ENCODE data around the gene PCDHA3.
"Not testable (repeated sequence)": the region's sequence is repeated elsewhere in the genome, so short reads cannot be mapped to it uniquely, and the experiment has no call there.

Gene PCDHA3

GRCh38 chr5:140821375-140822280 lies 20.8 kb downstream of the PCDHA3 start, which contains the start of gene PCDHA5:
PCDHA5 (plus strand) TSS chr5:140821613.
- DNase-seq: no peak

DNA sequence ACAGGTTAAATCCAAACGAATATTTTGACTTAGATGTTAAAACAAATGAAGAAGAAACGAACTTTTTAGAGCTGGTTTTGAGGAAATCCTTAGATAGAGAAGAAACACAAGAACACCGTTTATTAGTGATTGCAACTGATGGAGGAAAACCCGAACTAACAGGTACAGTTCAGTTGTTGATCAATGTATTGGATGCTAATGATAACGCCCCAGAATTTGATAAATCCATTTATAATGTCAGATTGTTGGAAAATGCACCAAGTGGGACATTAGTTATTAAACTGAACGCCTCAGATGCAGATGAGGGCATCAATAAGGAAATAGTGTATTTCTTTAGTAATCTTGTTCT lies 21.4 kb downstream of the PCDHA3 start:
- no peak for DNase-seq

DNA sequence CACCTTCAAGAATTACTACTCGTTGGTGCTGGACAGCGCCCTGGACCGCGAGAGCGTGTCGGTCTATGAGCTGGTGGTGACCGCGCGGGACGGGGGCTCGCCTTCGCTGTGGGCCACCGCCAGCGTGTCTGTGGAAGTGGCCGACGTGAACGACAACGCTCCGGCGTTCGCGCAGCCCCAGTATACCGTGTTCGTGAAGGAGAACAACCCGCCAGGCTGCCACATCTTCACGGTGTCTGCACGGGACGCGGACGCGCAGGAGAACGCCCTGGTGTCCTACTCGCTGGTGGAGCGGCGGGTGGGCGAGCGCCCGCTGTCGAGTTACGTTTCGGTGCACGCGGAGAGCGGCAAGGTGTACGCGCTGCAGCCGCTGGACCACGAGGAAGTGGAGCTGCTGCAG lies 22.1 kb downstream of the PCDHA3 start:
- DNase-seq: not testable (repeated sequence)

DNA sequence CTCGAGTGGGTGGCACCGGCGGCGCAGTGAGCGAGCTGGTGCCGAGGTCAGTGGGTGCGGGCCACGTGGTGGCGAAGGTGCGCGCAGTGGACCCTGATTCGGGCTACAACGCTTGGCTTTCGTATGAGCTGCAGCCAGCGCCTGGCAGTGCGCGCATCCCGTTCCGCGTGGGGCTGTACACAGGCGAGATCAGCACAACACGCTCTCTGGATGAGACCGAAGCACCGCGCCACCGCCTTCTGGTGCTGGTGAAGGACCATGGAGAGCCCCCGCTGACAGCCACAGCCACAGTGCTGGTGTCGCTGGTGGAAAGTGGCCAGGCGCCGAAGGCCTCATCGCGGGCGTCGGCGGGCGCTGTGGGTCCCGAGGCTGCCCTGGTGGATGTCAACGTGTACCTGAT lies 22.6 kb downstream of the PCDHA3 start:
- DNase-seq: no peak

DNA sequence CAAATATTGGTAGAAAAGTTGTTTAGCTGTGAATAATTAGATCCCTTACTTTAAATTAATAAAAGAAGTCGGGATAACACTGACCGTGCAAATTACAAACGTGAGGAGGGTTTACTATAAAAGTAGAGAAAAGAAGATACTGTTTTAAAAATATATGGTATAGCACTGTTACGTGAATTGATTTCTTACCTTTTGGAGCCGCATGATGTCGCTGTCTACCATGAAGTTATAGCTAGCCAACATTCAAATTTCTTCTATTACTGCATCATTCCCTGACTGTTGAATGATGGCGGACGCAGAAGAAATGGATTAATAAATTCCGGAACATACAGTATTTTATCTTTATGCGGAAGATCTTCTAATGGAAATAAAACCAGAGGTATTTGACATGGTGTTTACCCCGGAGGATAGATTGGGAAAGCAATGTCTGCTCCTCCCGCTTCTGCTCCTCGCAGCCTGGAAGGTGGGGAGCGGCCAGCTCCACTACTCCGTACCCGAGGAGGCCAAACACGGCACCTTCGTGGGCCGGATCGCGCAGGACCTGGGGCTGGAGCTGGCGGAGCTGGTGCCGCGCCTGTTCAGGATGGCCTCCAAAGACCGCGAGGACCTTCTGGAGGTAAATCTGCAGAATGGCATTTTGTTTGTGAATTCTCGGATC lies 27.0 kb downstream of the PCDHA3 start, which contains the start of gene PCDHA6:
TSS of gene PCDHA6 (plus strand) at position 257 of the 658 bp plus-strand sequence. CDS start at position 389, 132 bp downstream.
- no peak for DNase-seq

DNA sequence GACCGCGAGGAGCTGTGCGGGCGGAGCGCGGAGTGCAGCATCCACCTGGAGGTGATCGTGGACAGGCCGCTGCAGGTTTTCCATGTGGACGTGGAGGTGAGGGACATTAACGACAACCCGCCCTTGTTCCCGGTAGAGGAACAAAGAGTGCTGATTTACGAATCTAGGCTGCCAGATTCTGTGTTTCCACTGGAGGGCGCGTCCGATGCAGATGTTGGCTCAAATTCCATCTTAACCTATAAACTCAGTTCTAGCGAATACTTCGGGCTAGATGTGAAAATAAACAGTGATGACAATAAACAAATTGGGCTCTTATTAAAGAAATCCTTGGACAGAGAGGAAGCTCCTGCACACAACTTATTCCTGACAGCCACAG lies 27.5 kb downstream of the PCDHA3 start:
- no peak for DNase-seq

DNA sequence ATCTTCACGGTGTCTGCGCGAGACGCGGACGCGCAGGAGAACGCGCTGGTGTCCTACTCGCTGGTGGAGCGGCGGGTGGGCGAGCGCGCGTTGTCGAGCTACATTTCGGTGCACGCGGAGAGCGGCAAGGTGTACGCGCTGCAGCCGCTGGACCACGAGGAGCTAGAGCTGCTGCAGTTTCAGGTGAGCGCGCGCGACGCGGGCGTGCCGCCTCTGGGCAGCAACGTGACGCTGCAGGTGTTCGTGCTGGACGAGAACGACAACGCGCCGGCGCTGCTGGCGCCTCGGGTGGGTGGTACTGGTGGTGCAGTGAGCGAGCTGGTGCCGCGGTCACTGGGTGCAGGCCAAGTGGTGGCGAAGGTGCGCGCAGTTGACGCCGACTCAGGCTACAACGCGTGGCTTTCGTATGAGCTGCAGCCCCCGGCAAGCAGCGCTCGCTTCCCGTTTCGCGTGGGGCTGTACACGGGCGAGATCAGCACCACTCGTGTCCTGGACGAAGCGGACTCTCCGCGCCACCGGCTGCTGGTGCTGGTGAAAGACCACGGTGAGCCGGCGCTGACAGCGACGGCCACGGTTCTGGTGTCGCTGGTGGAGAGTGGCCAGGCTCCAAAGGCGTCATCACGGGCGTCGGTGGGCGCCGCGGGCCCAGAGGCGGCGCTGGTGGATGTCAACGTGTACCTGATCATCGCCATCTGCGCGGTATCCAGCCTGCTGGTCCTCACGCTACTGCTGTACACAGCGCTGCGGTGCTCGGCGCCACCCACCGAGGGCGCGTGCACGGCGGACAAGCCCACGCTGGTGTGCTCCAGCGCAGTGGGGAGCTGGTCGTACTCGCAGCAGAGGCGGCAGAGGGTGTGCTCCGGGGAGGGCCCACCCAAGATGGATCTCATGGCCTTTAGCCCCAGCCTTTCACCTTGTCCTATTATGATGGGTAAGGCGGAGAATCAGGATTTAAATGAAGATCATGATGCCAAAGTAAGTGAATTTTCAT lies 28.9 kb downstream of the PCDHA3 start:
- DNase-seq: not testable (repeated sequence)

GRCh38 chr5:140833993-140834392 lies 33.1 kb downstream of the PCDHA3 start, which contains the start of gene PCDHA7:
PCDHA7 (plus strand) TSS chr5:140834269; CDS start chr5:140834384, 115 bp downstream.
- no peak for DNase-seq

DNA sequence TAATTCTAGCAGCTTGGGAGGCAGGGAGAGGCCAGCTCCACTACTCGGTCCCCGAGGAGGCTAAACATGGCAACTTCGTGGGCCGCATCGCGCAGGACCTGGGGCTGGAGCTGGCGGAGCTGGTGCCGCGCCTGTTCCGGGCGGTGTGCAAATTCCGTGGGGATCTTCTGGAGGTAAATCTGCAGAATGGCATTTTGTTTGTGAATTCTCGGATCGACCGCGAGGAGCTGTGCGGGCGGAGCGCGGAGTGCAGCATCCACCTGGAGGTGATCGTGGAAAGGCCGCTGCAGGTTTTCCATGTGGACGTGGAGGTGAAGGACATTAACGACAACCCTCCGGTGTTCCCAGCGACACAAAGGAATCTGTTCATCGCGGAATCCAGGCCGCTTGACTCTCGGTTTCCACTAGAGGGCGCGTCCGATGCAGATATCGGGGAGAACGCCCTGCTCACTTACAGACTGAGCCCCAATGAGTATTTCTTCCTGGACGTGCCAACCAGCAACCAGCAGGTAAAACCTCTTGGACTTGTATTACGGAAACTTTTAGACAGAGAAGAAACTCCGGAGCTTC lies 33.7 kb downstream of the PCDHA3 start:
- not testable (repeated sequence) for DNase-seq

DNA sequence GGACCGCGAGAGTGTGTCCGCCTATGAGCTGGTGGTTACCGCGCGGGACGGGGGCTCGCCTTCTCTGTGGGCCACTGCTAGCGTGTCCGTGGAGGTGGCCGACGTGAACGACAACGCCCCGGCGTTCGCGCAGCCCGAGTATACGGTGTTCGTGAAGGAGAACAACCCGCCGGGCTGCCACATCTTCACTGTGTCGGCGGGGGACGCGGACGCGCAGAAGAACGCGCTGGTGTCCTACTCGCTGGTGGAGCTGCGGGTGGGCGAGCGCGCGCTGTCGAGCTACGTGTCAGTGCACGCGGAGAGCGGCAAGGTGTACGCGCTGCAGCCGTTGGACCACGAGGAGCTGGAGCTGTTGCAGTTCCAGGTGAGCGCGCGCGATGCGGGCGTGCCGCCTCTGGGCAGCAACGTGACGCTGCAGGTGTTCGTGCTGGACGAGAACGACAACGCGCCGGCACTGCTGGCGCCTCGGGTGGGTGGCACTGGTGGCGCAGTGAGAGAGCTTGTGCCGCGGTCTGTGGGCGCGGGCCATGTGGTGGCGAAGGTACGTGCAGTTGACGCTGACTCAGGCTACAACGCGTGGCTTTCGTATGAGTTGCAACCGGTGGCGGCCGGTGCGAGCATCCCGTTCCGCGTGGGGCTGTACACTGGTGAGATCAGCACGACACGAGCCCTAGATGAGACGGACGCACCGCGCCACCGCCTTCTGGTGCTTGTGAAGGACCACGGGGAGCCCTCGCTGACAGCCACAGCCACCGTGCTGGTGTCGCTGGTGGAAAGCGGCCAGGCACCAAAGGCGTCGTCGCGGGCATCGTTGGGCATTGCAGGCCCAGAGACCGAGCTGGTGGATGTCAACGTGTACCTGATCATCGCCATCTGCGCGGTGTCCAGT lies 35.0 kb downstream of the PCDHA3 start:
- DNase-seq: no peak

DNA sequence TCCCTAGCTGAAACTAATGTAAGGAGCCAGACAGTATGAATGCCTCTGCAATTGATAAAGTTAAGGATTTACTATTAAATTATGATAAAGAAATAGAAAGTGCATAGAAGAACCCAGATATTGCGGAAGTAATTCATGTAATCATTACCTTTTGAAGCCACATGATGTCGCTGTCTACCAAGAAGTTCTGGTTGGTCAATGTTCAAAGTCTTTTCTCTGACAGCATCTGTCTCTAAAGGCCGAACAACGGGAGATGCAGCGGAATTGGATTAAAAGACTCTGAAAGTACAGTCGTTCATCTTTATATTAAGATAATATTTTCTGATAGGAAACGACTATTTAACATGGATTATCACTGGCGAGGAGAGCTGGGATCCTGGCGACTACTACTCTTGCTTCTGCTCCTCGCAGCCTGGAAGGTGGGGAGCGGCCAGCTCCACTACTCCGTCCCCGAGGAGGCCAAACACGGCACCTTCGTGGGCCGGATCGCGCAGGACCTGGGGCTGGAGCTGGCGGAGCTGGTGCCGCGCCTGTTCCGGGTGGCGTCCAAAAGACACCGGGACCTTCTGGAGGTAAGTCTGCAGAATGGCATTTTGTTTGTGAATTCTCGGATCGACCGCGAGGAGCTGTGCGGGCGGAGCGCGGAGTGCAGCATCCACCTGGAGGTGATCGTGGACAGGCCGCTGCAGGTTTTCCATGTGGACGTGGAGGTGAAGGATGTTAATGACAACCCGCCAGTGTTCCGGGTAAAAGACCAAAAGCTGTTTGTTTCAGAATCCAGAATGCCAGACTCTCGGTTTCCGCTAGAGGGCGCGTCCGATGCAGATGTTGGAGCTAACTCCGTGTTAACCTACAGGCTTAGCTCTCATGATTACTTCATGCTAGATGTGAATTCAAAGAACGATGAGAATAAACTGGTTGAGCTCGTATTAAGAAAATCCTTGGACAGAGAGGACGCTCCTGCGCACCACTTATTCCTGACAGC lies 40.4 kb downstream of the PCDHA3 start, which contains the start of gene PCDHA8:
TSS of gene PCDHA8 (plus strand) at position 210 of the 985 bp plus-strand sequence. CDS start at position 345, 135 bp downstream.
- DNase-seq: no peak

DNA sequence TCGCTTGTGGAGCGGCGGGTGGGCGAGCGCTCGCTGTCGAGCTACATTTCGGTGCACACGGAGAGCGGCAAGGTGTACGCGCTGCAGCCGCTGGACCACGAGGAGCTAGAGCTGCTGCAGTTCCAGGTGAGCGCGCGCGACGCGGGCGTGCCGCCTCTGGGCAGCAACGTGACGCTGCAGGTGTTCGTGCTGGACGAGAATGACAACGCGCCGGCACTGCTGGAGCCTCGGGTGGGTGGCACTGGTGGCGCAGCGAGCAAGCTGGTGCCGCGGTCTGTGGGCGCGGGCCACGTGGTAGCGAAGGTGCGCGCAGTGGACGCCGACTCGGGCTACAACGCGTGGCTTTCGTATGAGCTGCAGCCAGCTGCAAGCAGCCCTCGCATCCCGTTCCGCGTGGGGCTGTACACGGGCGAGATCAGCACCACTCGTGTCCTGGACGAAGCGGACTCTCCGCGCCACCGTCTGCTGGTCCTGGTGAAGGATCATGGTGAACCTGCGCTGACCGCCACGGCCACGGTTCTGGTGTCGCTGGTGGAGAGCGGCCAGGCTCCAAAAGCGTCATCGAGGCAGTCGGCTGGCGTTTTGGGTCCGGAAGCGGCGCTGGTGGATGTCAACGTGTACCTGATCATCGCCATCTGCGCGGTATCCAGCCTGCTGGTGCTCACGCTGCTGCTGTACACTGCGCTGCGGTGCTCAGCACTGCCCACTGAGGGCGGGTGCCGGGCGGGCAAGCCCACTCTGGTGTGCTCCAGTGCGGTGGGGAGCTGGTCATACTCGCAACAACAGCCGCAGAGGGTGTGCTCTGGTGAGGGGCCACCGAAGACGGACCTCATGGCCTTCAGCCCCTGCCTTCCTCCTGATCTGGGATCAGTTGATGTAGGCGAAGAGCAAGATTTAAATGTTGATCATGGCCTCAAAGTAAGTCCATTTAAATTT lies 42.2 kb downstream of the PCDHA3 start:
- DNase-seq: no peak

- DNase-seq: not testable (repeated sequence)
These were observed 47.6 kb downstream of the PCDHA3 start, which contains the start of gene PCDHA9 for GRCh38 chr5:140848139-140849102. PCDHA9 (plus strand) TSS chr5:140848382; CDS start chr5:140848496, 114 bp downstream.

GRCh38 chr5:140849831-140850634 lies 49.2 kb downstream of the PCDHA3 start:
- DNase-seq: not testable (repeated sequence)

Measured in activated T-cell treated with anti-CD3 and anti-CD28 coated beads, Interleukin-2, amount 50 U/mL, for 1 hour (primary cell).